Measurements from ENCODE around the gene NFS1.
"Not testable (repeated sequence)": the region's sequence is repeated elsewhere in the genome, so short reads cannot be mapped to it uniquely, and the experiment has no call there.

The NFS1 gene

DNA sequence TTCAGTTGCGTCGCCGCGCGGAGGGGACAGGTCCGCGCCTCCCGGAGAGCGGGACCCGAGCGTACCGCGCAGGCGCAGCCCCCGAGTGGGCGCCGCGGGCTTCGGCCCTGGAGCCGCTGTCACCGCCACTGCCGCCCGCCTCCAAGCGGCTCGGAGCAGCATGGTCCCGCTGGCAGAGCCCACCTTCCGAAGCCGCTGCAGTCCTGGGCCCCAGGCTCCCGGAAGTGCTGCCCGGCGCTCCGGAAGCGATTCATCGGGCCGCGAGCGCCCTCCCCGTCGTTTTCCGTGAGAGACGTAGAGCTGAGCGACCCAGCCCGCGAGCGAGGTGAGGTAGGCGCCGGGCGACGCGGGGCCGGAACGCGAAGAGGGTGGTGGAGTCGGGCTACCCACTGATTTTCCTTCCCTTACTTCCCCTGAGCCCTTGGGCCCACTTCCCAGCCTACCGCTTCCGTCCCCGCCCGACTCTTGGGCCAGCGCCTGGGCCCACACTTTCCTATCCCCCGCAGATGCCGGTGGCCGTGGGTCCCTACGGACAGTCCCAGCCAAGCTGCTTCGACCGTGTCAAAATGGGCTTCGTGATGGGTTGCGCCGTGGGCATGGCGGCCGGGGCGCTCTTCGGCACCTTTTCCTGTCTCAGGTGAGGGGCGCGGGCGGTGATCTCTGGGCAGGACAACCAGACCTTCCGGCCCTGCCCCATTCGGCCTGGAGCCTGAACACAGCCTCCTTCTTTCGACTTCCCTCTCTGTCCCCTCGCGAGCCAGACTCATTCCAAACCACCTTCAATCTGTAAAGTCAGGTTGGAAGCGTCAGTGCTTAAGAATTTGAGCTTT is at the start of gene NFS1, which contains the start of gene ROMO1:
Gene NFS1 (minus strand): TSS at position 226 of the 830 bp plus-strand sequence. CDS start 64 bp downstream, at position 162.
Gene ROMO1 (plus strand): TSS at position 279 of the 830 bp plus-strand sequence. CDS start 228 bp downstream, at position 507.
- peak; percentile 65 for DNase-seq

DNA sequence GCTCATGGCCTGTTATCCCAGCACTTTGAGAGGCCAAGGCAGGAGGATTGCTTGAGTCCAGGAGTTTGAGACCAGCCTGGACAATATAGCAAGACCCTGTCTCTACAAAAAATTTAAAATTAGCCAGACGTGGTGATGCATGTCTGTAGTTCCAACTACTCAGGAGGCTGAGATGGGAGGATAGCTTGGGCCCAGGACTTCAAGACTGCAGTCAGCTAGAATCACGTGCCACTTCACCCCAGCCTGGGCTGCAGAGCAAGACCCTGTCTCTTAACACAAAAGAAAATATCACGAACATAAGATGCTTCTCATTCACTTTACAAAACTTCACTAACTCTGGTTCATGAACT is 45.3 kb upstream of the NFS1 start:
- not testable (repeated sequence) for DNase-seq

DNA sequence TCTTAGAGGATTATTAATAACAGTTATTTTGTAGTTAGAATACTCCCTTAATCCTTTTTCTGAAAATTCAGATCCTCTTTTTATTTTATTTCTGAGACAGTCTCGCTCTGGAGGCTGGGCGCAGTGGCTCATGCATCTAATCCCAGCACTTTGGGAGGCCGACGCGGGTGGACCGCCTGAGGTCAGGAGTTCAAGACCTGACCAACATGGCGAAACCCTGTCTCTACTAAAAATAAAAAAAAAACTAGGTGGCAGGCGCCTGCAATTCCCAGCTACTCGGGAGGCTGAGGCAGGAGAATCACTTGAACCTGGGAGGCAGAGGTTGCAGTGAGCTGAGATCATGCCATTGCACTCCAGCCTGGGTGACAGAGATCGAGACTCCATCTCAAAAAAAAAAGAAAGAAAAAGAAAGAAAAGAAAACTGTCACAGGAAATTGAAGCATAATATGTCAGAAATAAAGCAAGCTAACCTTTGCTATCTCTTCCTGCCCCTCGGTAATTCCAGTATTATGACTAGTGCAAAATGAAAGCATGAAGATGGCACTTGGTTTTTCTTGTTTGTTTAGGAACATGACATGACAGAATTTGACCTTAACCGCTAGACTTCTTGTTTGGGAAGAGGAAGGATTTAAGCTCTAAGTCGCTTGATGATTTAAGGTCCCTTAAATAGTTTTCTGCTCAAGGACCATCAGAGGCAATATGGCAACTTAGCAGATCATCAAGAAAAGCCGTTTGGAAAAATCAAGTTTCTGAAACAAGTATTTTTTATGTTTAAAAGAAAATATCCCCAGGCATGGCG is 44.7 kb upstream of the NFS1 start:
- DNase-seq, result no peak

DNA sequence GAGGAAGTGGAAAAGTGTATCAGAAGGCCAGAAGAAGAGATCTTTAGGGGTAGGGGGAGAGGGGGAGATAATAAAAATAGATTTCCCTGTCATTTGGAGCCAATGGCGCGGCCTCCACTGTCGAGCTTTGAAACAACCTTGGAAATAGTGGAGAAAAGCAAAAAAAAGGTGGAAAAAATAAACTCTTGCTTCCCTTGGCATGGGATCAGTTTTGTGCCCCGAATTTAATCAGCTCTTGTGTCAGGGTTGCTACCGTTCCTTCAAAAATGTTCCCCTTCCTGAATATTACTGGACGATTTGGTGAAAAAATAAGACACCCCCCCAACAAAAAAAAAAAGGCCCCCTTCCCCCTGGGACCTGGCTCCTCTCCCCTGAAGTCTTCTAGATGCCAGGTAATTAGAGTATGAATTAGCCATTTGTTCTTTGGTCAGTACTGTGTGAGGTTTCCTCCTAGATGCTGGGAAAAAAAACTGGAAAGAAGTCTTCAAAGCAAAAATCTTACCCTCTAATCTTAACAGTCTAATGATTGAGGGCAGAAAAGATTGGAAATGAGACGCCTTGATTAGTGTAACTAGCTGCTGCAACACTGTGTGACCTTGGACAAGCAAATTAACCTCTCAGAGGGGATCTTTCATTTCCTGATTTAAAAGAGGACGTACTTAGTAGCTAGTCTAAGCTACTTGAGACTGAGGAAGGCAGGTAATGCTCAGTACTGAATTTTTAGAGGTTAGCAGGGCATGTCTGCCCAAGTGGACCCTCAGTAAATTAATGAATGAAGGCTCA is 43.8 kb upstream of the NFS1 start:
- DNase-seq, result no peak

DNA sequence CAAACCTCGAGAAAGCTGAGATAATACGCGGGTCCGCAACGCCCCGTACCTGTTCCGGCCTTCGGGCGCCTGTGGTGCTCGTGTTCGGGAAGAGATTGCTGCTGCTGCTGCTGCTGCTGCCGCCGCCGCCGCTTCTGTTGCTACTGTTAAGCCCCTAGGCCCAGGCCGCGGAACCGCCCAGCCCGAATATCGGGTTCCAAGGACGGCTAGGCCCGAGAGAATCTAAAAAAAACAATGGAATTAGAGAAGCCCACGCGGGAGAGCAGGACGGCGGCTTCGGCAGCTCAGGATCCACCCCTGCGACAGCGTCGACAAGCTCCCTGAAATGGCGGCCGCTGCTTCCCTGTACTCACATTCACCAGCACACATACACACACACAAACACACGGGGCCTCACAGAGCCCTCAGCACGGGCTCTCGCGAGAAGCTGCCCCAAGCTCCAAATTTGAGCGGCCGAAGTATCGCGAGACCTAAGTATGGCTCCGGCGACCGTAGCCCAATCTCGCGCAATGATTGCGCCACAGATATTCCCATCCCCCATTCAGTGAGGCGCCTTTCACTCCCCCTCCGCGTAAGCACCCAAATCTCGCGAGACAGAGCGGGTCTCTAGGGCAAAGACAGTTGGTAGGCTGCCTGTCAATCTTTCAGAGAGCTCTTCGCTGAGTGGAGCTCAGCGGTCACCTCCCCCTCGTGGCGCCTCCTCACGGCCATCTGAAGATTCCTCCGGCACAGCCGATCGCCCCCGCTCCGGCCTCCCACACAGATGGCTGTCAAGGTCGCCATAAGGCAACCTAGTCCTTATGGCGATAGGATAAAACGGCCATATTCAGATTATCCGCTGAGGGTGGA is 43.0 kb upstream of the NFS1 start, which contains the start of gene RBM39:
Gene RBM39 (minus strand): TSS at position 369 of the 849 bp plus-strand sequence. CDS start 1,386 bp downstream, outside the sequence.
- DNase-seq, result peak; percentile 100

DNA sequence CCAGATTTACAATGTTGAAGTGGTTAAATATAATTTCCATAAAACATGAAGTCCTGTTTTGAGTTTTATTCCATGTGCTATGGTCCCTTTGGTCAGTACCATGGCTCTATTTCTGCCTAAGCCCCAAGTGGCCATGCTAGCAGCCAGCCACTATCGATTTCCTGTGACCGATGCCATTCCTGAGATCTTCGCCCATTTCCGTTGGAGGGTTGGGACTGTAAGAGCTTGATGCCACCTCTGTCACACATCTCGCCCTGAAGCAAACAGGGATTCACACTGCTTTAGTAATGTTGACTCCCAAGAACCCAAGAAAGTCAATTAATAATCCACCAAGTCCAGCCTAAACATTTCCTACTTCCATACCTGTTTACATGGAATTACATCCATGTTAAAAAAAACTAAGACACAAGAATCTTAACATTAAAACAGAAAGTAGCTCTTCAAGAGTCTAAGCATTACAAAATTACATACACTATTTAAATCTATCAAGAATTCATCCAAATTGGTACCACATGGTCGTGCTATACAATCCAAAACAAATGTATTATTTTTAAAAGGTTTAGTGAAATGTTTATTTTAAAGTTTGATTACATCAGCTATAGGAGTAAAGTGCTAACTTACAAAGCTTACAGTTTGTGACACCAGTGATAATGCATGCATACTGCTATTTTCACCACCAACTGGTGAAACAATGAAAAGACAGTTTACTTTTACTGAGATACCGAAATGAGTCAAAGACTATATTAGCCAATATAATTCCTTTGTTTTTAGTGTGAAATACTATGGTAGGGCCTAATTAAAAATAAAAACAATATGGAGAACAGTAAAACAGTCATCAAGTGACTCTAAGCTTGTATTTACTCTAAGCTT is 40.4 kb upstream of the NFS1 start:
- DNase-seq, result no peak

DNA sequence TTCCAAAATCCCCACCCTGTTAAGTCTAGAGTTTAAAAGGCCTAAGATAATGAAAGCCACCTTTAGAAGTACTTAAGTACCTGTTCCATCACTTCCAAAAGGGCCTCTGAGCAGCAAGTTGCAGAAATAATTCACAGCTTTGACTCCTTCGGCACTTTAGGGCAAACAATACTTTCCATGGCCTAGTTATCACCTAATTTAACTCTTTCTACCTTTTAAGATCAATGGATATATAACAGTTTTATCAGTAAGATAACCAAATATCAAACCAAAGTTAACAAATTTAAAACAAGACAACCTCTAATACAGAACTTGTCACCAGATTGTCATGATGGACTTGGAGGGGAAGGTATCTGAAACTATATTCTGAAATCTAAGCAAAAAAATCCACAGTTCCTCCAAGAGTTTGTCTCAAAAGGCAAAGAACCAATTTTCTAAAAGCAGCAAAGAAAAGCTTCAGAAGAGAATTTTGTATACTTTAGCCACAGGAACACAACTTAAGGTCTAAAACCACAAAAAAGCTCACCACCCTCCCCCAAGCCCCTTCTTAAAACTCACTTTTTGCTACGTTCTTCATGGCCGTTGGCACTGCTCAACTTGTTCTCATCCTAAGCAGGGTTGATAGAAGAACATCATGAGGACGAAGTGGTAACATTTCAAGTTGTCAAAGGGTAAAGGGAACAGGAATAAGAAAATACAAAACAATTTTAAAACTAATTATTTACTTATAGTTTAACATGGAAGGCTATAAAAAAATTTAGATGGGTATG is 39.4 kb upstream of the NFS1 start:
- no peak for DNase-seq

DNA sequence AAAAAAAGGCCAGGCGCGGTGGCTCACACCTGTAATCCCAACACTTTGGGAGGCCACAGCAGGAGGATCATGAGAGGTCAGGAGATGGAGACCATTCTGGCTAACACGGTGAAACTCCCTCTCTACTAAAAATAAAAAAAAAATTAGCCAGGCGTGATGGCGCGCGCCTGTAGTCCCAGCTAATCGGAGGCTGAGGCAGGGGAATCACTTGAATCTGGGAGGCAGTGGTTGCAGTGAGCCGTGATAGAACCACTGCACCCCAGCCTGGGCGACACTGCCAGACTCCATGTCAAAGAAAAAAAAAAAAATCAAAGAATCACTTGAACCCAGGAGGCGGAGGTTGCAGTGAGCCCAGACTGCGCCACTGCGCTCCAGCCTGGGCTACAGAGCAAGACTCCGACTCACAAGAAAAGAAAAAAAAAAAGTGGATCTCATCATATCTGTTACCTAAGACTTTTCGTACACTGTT is 38.7 kb upstream of the NFS1 start:
- no peak for DNase-seq

DNA sequence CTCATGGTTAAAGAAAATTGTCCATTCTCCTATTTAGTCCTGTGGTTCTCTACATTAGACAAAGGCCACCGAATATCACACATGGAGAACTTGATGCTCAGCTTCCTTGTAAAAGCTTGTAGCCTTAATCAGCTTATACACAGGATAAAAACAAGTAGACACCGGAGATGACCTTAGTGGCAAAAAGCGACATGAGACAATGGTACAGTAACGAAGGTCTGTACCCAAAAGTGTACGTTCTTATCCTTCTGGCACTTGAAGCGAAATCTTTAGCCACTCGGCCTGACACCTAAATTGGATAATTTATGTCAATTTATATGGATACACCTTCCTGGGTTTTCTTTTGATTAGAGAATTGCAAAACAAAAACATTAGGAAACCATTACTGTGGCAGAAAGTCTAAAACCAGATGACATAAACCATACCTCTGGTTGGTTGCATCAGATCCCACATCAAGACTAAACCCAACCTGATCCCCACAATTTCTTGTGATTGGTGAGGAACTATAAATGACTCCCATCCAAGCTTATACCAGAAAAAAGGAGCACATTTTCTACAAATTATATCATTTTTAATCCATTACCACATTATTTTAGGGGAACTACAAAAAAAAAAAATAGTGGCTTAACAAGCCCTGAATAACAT is 36.8 kb upstream of the NFS1 start:
- no peak for DNase-seq

DNA sequence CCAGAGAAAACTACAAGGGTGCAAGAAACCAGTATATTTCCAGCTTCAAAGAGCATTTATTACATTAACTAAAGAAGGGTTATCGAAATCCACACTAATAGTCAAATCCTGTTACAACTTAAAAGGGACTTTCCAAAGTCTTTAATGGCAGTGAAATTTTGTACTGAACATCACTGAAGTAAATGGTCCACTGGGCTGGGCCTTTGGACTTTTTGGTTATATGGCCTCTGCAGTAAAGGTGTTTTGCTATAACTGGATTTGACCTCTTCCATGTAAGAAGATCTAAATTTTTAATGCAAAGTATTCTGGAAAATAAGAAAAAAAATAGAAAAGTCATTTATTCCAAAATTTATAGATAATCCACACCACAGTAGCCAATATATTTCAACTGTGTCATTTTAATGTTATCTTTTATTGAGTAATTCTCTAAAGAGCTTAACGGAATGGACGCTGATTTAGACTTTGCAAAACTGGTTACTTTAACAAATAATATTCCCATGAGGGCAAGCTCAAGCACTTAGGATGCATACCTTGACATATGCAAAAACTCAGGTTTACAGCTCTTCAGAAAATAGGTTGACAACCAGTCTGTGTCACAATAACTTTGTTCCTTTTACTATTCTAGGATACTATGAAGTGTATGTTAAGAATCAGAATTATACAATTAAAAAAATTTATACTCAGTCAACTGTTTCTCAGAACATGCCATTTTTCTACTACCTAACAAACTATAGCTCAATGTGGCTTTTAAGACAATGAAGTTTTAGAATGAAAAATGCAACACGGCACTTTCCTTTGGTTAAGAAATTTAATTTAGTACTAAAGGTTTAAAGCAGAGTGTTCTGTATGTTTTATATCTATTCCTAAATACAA is 35.9 kb upstream of the NFS1 start:
- no peak for DNase-seq

DNA sequence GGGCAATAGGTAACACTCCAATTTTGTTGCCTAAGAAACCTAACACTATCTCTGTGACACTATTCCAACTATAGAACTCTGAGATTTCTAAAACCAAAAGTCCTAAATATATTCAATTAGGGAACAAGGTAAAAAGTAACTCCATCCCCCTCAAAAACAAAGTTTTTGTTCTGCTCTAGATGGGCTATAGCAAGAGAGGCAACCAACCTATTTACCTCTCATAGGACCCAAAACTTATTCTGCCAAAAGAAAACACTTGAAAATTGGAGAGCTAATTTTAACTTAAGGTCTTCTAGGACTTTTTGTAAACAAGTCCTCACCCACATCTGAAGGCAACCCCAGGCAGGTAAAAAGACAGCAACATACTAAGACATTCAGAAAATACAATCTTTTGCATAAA is 35.2 kb upstream of the NFS1 start:
- no peak for DNase-seq

DNA sequence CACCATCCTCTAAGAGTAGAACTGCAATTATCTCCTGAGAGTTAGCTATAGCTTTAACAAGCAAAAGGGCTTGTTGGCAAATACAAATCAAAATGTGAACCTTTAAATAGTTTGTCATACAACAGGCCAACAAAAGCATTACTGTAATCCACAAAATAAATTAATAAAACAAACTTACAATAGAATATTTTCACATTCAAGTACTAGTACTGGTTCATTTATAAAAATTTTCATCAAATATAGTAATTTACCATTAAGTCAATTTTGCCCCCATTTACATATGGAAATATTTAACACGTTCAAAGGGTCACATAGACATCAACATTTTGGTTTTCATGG is 33.5 kb upstream of the NFS1 start:
- no peak for DNase-seq

DNA sequence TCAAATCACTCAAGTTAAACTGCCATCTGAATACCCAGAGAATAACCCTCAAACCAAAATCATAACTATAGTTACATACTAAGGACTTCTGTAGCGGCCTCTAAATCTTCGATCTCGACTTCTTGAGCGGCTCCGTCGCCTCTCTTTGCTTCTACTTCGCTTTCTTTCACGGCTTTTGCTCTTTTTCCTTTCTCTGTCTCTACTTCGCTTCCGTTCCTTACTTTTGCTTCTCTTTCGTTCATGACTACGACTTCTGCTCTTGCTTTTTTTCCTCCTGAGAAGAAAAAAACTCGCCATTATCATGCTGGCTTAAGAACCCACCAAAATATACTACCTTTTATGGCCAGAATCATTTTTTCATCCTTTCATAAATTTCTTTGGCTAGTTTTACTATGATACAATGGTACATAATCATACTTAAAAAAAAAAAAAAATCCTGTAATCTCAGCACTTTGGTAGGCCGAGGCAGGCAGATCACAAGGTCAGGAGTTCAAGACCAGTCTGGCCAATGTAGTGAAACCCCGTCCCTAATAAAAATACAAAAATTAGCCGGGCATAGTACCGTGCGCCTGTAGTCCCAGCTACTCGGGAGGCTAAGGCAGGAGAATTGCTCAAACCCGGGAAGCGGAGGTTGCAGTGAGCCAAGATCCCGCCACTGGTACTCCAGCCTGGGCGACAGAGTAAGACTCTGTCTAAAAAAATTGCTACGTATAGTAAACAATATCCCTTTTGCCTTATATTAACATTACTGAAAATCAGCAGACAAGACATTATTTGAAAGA is 32.9 kb upstream of the NFS1 start:
- DNase-seq, result no peak

DNA sequence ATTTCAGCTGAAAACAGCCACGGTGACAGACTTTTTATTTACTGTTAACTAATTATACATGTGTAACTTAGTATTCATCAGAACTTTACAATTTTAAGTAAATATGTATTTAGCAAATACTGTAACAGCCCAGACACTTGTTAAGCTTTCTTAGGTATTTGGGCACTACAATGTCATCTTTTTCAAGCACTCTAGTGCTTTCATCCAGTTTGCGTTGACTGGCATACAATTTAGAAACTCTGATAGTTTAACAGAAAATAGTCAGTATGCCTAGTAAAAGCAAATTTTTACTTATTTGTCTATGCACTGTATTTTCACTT is 32.3 kb upstream of the NFS1 start:
- no peak for DNase-seq

DNA sequence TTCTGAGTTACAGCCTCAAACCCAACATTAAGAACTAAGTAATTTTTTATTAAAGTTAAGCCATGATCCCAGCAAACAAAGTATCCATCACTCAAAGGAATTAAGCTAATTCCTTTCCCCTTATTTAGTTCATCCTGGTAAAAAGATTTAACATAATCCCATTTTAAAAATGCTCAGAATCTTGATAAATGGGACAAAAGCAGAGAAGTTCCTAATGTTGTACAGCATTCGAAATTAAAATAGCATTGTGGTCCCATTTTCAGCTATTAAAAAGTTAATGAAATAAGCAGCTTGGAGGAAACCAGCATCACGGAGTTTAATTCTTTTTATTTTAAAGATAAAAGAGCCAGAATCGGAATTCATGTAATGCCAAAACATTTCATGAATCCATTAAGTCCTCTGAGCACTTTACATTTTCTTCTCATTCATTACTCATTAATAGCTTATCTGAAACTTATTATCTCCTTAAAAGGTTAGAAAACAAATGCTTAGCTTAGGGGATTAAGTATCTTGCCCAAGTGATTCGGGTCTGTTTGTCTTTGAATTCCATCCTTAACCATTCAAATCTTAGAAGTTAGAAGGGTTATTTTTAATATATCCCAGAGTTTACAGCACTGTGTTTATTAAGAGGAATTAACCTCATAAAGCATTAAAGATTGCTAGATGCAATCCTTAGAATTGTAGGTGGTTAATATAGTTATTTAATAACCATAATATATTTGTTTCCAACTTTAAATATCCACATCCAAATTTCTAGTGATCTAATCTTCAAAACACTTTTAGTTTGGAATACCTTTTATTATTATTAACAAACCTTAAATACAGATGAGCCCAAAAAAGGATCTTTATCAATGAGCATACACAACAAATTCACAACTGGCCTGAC is 31.7 kb upstream of the NFS1 start:
- DNase-seq, result no peak

DNA sequence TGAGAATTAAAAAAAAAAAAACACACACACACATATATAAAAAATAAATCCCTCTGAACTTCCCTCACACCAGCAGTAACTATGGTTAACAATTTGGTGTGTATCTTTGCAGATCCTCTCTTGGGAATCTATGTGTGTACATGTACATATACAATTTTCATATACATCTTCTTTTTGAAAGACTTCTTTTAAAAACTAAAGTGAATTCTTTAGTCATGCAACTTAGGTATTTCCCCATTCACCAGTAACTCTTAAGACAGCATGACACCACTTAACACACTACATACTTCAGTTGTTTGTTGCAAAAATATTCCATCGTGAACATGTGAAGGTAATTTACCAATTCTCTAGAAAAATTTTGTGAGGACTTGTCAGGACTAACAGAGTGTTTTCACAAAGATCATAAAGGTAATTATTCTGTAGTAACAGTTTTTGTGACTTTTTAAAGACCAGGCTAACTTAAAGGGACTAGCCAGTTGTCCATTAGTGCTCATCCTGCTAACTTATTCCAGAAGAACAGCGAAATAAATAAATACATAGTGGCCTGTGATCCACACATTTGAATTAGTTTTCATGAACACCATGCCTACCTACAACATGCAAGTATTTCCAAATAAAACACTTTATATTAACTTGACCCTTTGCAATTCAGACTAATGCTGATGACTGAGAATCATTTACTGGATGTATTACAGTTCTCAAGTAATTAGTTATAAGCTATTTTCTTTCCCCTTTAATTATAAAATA is 30.9 kb upstream of the NFS1 start:
- no peak for DNase-seq
